ENCODE data around the gene PAPPA2.

The PAPPA2 gene

GRCh38 chr1:176775378-176775777, 312.4 kb downstream of the PAPPA2 start:
- no peak overlapping the region for H3K9ac ChIP-seq (ENCODE audit: low read length)
- no peak for DNase-seq (ENCODE audit: low read depth)
- no peak overlapping the region for H3K4me3 ChIP-seq (ENCODE audit: low read length)
- no peaks in the 10 kb centered on the region for H3K9me3 ChIP-seq (ENCODE audit: control insufficient read depth, low read length)
- no peaks in the 10 kb centered on the region for H3K36me3 ChIP-seq (ENCODE audit: control insufficient read depth, insufficient read depth, low read length, severe bottlenecking)
- peaks cover 5% of the 10 kb centered on the region for H3K4me1 ChIP-seq (ENCODE audit: control insufficient read depth, insufficient read depth, low read length)
- H3K27me3 ChIP-seq (replicated peaks; ENCODE audit: control insufficient read depth, insufficient read depth, low read length), result no peaks in the 10 kb centered on the region

- no peaks in the 10 kb centered on the region for H3K27me3 ChIP-seq (replicated peaks; ENCODE audit: control insufficient read depth, insufficient read depth, low read length)
- no peaks in the 10 kb centered on the region for H3K36me3 ChIP-seq (ENCODE audit: control insufficient read depth, insufficient read depth, low read length, severe bottlenecking)
- peaks cover 5% of the 10 kb centered on the region for H3K4me1 ChIP-seq (ENCODE audit: control insufficient read depth, insufficient read depth, low read length)
- no peak overlapping the region for H3K4me3 ChIP-seq (ENCODE audit: low read length)
- no peaks in the 10 kb centered on the region for H3K9me3 ChIP-seq (ENCODE audit: control insufficient read depth, low read length)
- no peak for DNase-seq (ENCODE audit: low read depth)
- no peak overlapping the region for H3K9ac ChIP-seq (ENCODE audit: low read length)
Observed at GRCh38 chr1:176775996-176776395, 313.0 kb downstream of the PAPPA2 start.

GRCh38 chr1:176778056-176778455, 315.1 kb downstream of the PAPPA2 start:
- no peaks in the 10 kb centered on the region for H3K9me3 ChIP-seq (ENCODE audit: control insufficient read depth, low read length)
- H3K36me3 ChIP-seq (ENCODE audit: control insufficient read depth, insufficient read depth, low read length, severe bottlenecking), result no peaks in the 10 kb centered on the region
- no peak for DNase-seq (ENCODE audit: low read depth)
- no peak overlapping the region for H3K4me3 ChIP-seq (ENCODE audit: low read length)
- no peak overlapping the region for H3K9ac ChIP-seq (ENCODE audit: low read length)
- H3K4me1 ChIP-seq (ENCODE audit: control insufficient read depth, insufficient read depth, low read length), result peaks cover 5% of the 10 kb centered on the region
- H3K27me3 ChIP-seq (replicated peaks; ENCODE audit: control insufficient read depth, insufficient read depth, low read length), result no peaks in the 10 kb centered on the region

GRCh38 chr1:176779992-176780328, 317.0 kb downstream of the PAPPA2 start:
- no peak overlapping the region for H3K4me3 ChIP-seq (ENCODE audit: low read length)

GRCh38 chr1:176783309-176783708, 320.3 kb downstream of the PAPPA2 start:
- no peaks in the 10 kb centered on the region for H3K36me3 ChIP-seq (ENCODE audit: control insufficient read depth, insufficient read depth, low read length, severe bottlenecking)
- no peaks in the 10 kb centered on the region for H3K27me3 ChIP-seq (replicated peaks; ENCODE audit: control insufficient read depth, insufficient read depth, low read length)
- H3K4me1 ChIP-seq (ENCODE audit: control insufficient read depth, insufficient read depth, low read length), result peaks cover 24% of the 10 kb centered on the region

More at GRCh38 chr1:176779992-176780328, 317.0 kb downstream of the PAPPA2 start:
- no peak overlapping the region for H3K9ac ChIP-seq (ENCODE audit: low read length)
- H3K36me3 ChIP-seq (ENCODE audit: control insufficient read depth, insufficient read depth, low read length, severe bottlenecking), result no peaks in the 10 kb centered on the region
- H3K9me3 ChIP-seq (ENCODE audit: control insufficient read depth, low read length), result no peaks in the 10 kb centered on the region
- H3K4me1 ChIP-seq (ENCODE audit: control insufficient read depth, insufficient read depth, low read length), result peaks cover 5% of the 10 kb centered on the region
- DNase-seq (ENCODE audit: low read depth), result no peak
- no peaks in the 10 kb centered on the region for H3K27me3 ChIP-seq (replicated peaks; ENCODE audit: control insufficient read depth, insufficient read depth, low read length)

GRCh38 chr1:176785056-176785455, 322.1 kb downstream of the PAPPA2 start:
- Histone ChIP-seq H3K4me1 (ENCODE audit: control insufficient read depth, insufficient read depth, low read length) (peaks cover 28% of the 10 kb centered on the region), H3K9me3 (ENCODE audit: control insufficient read depth, low read length) (no peaks in the 10 kb centered on the region), H3K4me3 (ENCODE audit: low read length) (no peak overlapping the region), H3K27me3 (replicated peaks; ENCODE audit: control insufficient read depth, insufficient read depth, low read length) (no peaks in the 10 kb centered on the region), H3K36me3 (ENCODE audit: control insufficient read depth, insufficient read depth, low read length, severe bottlenecking) (no peaks in the 10 kb centered on the region), H3K9ac (ENCODE audit: low read length) (no peak overlapping the region)
- no peak for DNase-seq (ENCODE audit: low read depth)

More at GRCh38 chr1:176783309-176783708, 320.3 kb downstream of the PAPPA2 start:
- H3K9me3 ChIP-seq (ENCODE audit: control insufficient read depth, low read length), result no peaks in the 10 kb centered on the region
- H3K4me3 ChIP-seq (ENCODE audit: low read length), result no peak overlapping the region
- no peak overlapping the region for H3K9ac ChIP-seq (ENCODE audit: low read length)
- DNase-seq (ENCODE audit: low read depth), result no peak

GRCh38 chr1:176785791-176786190, 322.8 kb downstream of the PAPPA2 start:
- no peak for DNase-seq (ENCODE audit: low read depth)
- no peaks in the 10 kb centered on the region for H3K27me3 ChIP-seq (replicated peaks; ENCODE audit: control insufficient read depth, insufficient read depth, low read length)
- H3K36me3 ChIP-seq (ENCODE audit: control insufficient read depth, insufficient read depth, low read length, severe bottlenecking), result no peaks in the 10 kb centered on the region
- no peaks in the 10 kb centered on the region for H3K9me3 ChIP-seq (ENCODE audit: control insufficient read depth, low read length)
- H3K9ac ChIP-seq (ENCODE audit: low read length), result peak overlapping the region; percentile 32
- peaks cover 36% of the 10 kb centered on the region for H3K4me1 ChIP-seq (ENCODE audit: control insufficient read depth, insufficient read depth, low read length)
- H3K4me3 ChIP-seq (ENCODE audit: low read length), result peak overlapping the region; percentile 45

- Histone ChIP-seq H3K9ac (ENCODE audit: low read length) (peak overlapping the region; percentile 24), H3K9me3 (ENCODE audit: control insufficient read depth, low read length) (no peaks in the 10 kb centered on the region), H3K4me3 (ENCODE audit: low read length) (peak overlapping the region; percentile 45), H3K27me3 (replicated peaks; ENCODE audit: control insufficient read depth, insufficient read depth, low read length) (no peaks in the 10 kb centered on the region), H3K36me3 (ENCODE audit: control insufficient read depth, insufficient read depth, low read length, severe bottlenecking) (no peaks in the 10 kb centered on the region), H3K4me1 (ENCODE audit: control insufficient read depth, insufficient read depth, low read length) (peaks cover 39% of the 10 kb centered on the region)
- no peak for DNase-seq (ENCODE audit: low read depth)
Observed at GRCh38 chr1:176786274-176786673, 323.3 kb downstream of the PAPPA2 start.

GRCh38 chr1:176789571-176790090, 326.7 kb downstream of the PAPPA2 start:
- Histone ChIP-seq H3K4me3 (ENCODE audit: low read length) (peak overlapping the region; percentile 1), H3K27me3 (replicated peaks; ENCODE audit: control insufficient read depth, insufficient read depth, low read length) (no peaks in the 10 kb centered on the region), H3K4me1 (ENCODE audit: control insufficient read depth, insufficient read depth, low read length) (peaks cover 45% of the 10 kb centered on the region), H3K9me3 (ENCODE audit: control insufficient read depth, low read length) (no peaks in the 10 kb centered on the region), H3K9ac (ENCODE audit: low read length) (no peak overlapping the region), H3K36me3 (ENCODE audit: control insufficient read depth, insufficient read depth, low read length, severe bottlenecking) (no peaks in the 10 kb centered on the region)
- no peak for DNase-seq (ENCODE audit: low read depth)

- H3K9ac ChIP-seq (ENCODE audit: low read length), result no peak overlapping the region
Observed at GRCh38 chr1:176790786-176791185, 327.8 kb downstream of the PAPPA2 start.

GRCh38 chr1:176791906-176792305, 328.9 kb downstream of the PAPPA2 start:
- no peaks in the 10 kb centered on the region for H3K27me3 ChIP-seq (replicated peaks; ENCODE audit: control insufficient read depth, insufficient read depth, low read length)
- H3K4me3 ChIP-seq (ENCODE audit: low read length), result no peak overlapping the region
- no peaks in the 10 kb centered on the region for H3K9me3 ChIP-seq (ENCODE audit: control insufficient read depth, low read length)
- peaks cover 35% of the 10 kb centered on the region for H3K4me1 ChIP-seq (ENCODE audit: control insufficient read depth, insufficient read depth, low read length)
- H3K9ac ChIP-seq (ENCODE audit: low read length), result no peak overlapping the region
- DNase-seq (ENCODE audit: low read depth), result no peak
- no peaks in the 10 kb centered on the region for H3K36me3 ChIP-seq (ENCODE audit: control insufficient read depth, insufficient read depth, low read length, severe bottlenecking)

More at GRCh38 chr1:176790786-176791185, 327.8 kb downstream of the PAPPA2 start:
- Histone ChIP-seq H3K4me1 (ENCODE audit: control insufficient read depth, insufficient read depth, low read length) (peaks cover 39% of the 10 kb centered on the region), H3K36me3 (ENCODE audit: control insufficient read depth, insufficient read depth, low read length, severe bottlenecking) (no peaks in the 10 kb centered on the region), H3K9me3 (ENCODE audit: control insufficient read depth, low read length) (no peaks in the 10 kb centered on the region), H3K4me3 (ENCODE audit: low read length) (no peak overlapping the region), H3K27me3 (replicated peaks; ENCODE audit: control insufficient read depth, insufficient read depth, low read length) (no peaks in the 10 kb centered on the region)
- no peak for DNase-seq (ENCODE audit: low read depth)

- Histone ChIP-seq H3K9me3 (ENCODE audit: control insufficient read depth, low read length) (no peaks in the 10 kb centered on the region), H3K36me3 (ENCODE audit: control insufficient read depth, insufficient read depth, low read length, severe bottlenecking) (no peaks in the 10 kb centered on the region), H3K4me1 (ENCODE audit: control insufficient read depth, insufficient read depth, low read length) (peaks cover 25% of the 10 kb centered on the region), H3K9ac (ENCODE audit: low read length) (no peak overlapping the region), H3K27me3 (replicated peaks; ENCODE audit: control insufficient read depth, insufficient read depth, low read length) (no peaks in the 10 kb centered on the region), H3K4me3 (ENCODE audit: low read length) (no peak overlapping the region)
- no peak for DNase-seq (ENCODE audit: low read depth)
Observed at GRCh38 chr1:176794897-176795508, 332.0 kb downstream of the PAPPA2 start.

All from adipocyte (in vitro differentiated cells).